ENCODE results near the gene OOEP.

GRCh38 chr6:73400656-73401055 is 31.0 kb upstream of the OOEP start:
- no peak for TF ChIP-seq CTCF (conservative IDR thresholded peaks at IDR 0.05)
- TF ChIP-seq ZFX (IDR thresholded peaks at IDR 0.05): no peak
